Thyroid gland (tissue), 4 donors: ENCODE results near the gene P2RY2. TPM values are rescaled to one million over a fixed set of nuclear protein-coding genes. Genes with fewer than 3 reads are reported as not detected.

ENCODE experiments used
- DNase-seq, 2 donors: peaks; one replicate each; pipeline ENCODE4 v3.0.0-alpha.2; 2019
- H3K27ac ChIP-seq, 3 donors: fragments of 200-600 bp; sonication (generic); 1 replicate in 2 of 3; 2 replicates in 1 of 3; pipeline ENCODE4 v1.5.1; 2016 to 2019; ENCODE audit warnings: mild to moderate bottlenecking in 1 of 3, moderate library complexity in 1 of 3
- H3K27me3 ChIP-seq: fragments of 200-600 bp; sonication (generic); one replicate; pipeline ENCODE4 v1.5.1; 2019
- H3K36me3 ChIP-seq, 2 donors: fragments of 200-600 bp; sonication (generic); one replicate each; pipeline ENCODE4 v1.5.1; 2016 to 2019
- H3K4me1 ChIP-seq, 2 donors: fragments of 200-600 bp; sonication (generic); one replicate each; pipeline ENCODE4 v1.5.1; 2017 to 2019
- H3K4me3 ChIP-seq, 3 donors: fragments of 200-600 bp; sonication (generic); replicated peaks in 1 of 3; 1 replicate in 2 of 3; 2 replicates in 1 of 3; pipeline ENCODE4 v1.5.1; 2016; ENCODE audit warnings: mild to moderate bottlenecking in 1 of 3
- H3K9me3 ChIP-seq: fragments of 200-600 bp; sonication (generic); one replicate; pipeline ENCODE4 v1.5.1; 2017
- CTCF ChIP-seq, 6 experiments: fragments of 200-600 bp in 3 of 6; fragments of 450-650 bp in 3 of 6; sonication (generic) in 3 of 6; IDR thresholded peaks; one replicate each; pipeline ENCODE4 v1.5.1; 2016 to 2019; ENCODE audit warnings: antibody characterized with exemption in 6 of 6, mild to moderate bottlenecking in 2 of 6, inconsistent platforms in 1 of 6, moderate library complexity in 1 of 6
- POLR2A ChIP-seq, 2 donors: fragments of 450-650 bp; IDR thresholded peaks; one replicate each; pipeline ENCODE4 v1.6.1; 2017; ENCODE audit warnings: antibody characterized with exemption in 2 of 2, mild to moderate bottlenecking in 2 of 2, moderate library complexity in 1 of 2
- WGBS, 2 donors: methylation state at CpG; one replicate each; pipeline ENCODE4 v1.1.5; 2017; 5-methylcytosine and 5-hydroxymethylcytosine counted together
- intact Hi-C: fragments of 100-400 bp; cut with DNase I; formaldehyde crosslinking; loops from one replicate; pipeline ENCODE4 v1.15.1; 2023
- total RNA-seq, 4 donors: library from RNA; depleted of rRNA; stranded (reverse); fragments of >200 nt; gene quantifications; one replicate each; pipeline ENCODE4 v1.2.3, GENCODE V29; 2016

P2RY2 gene
- total RNA-seq, 4 donors from 2014 or later = 29.3 to 38.1 (median 37.7) TPM

GRCh38 chr11:73198677-73199076, 19.4 kb upstream of the P2RY2 start:
- H3K27ac ChIP-seq = peak overlapping the region; percentile 92 to 97 (median 93)
- H3K4me1 ChIP-seq = peaks cover 86% of the 10 kb centered on the region in 2 donors
- 60 to 63% methylated on average over 3 of the region's 3 CpGs for WGBS, 2 donors
- H3K4me3 ChIP-seq = no peak overlapping the region
- H3K27me3 ChIP-seq = no peaks in the 10 kb centered on the region
- no peaks in the 10 kb centered on the region for H3K36me3 ChIP-seq
- intact Hi-C loops = no loop called here
- TF ChIP-seq CTCF (IDR thresholded peaks at IDR 0.05) (no peak), POLR2A (IDR thresholded peaks at IDR 0.05) (no peak)
- DNase-seq = peak; percentile 52 to 58
- no peaks in the 10 kb centered on the region for H3K9me3 ChIP-seq

GRCh38 chr11:73199446-73199845, 18.6 kb upstream of the P2RY2 start:
- Histone ChIP-seq H3K27ac (peak overlapping the region; percentile 92 to 97 (median 93)), H3K4me1 (peaks cover 79 to 80% of the 10 kb centered on the region in 2 donors), H3K27me3 (no peaks in the 10 kb centered on the region), H3K9me3 (no peaks in the 10 kb centered on the region), H3K36me3 (no peaks in the 10 kb centered on the region), H3K4me3 (no peak overlapping the region)
- TF ChIP-seq CTCF (IDR thresholded peaks at IDR 0.05) = no peak
- TF ChIP-seq POLR2A (IDR thresholded peaks at IDR 0.05) = no peak
- no peak for DNase-seq
- WGBS, 2 donors = 74 to 81% methylated on average over 4 of the region's 4 CpGs
- intact Hi-C loops = no loop called here

GRCh38 chr11:73200256-73200655, 17.8 kb upstream of the P2RY2 start:
- Histone ChIP-seq H3K4me1 (peaks cover 71 to 72% of the 10 kb centered on the region in 2 donors), H3K36me3 (no peaks in the 10 kb centered on the region), H3K9me3 (no peaks in the 10 kb centered on the region), H3K27ac (peak overlapping the region; percentile 92 to 97 (median 93)), H3K27me3 (no peaks in the 10 kb centered on the region), H3K4me3 (no peak overlapping the region)
- intact Hi-C loops = no loop called here
- no peak for TF ChIP-seq CTCF (IDR thresholded peaks at IDR 0.05)
- TF ChIP-seq POLR2A (IDR thresholded peaks at IDR 0.05) = peak in 1 of 2 donors; percentile 28
- DNase-seq = peak; percentile 62 to 66

GRCh38 chr11:73201249-73201648, 16.8 kb upstream of the P2RY2 start:
- H3K4me1 ChIP-seq = peaks cover 61 to 62% of the 10 kb centered on the region in 2 donors
- no peak overlapping the region for H3K4me3 ChIP-seq
- H3K27ac ChIP-seq = peak overlapping the region; percentile 93 to 97 (median 96)
- TF ChIP-seq CTCF (IDR thresholded peaks at IDR 0.05) = no peak
- TF ChIP-seq POLR2A (IDR thresholded peaks at IDR 0.05) = peak in 1 of 2 donors; percentile 47
- no peaks in the 10 kb centered on the region for H3K9me3 ChIP-seq
- WGBS, 2 donors = 36 to 41% methylated on average over 5 to 6 of the region's 6 CpGs
- intact Hi-C loops = no loop called here
- no peaks in the 10 kb centered on the region for H3K27me3 ChIP-seq
- peak; percentile 92 to 95 for DNase-seq
- H3K36me3 ChIP-seq = no peaks in the 10 kb centered on the region

GRCh38 chr11:73201888-73202780, 15.9 kb upstream of the P2RY2 start:
- 70 to 85% methylated on average over 7 to 8 of the region's 8 CpGs for WGBS, 2 donors
- peaks cover 56 to 58% of the 10 kb centered on the region in 2 donors for H3K4me1 ChIP-seq
- intact Hi-C loops = no loop called here
- H3K27ac ChIP-seq = peak overlapping the region; percentile 93 to 97 (median 96)
- no peaks in the 10 kb centered on the region for H3K27me3 ChIP-seq
- H3K9me3 ChIP-seq = no peaks in the 10 kb centered on the region
- no peak overlapping the region for H3K4me3 ChIP-seq
- peak in 1 of 2 donors; percentile 15 for DNase-seq
- TF ChIP-seq POLR2A (IDR thresholded peaks at IDR 0.05) = no peak
- no peak for TF ChIP-seq CTCF (IDR thresholded peaks at IDR 0.05)
- no peaks in the 10 kb centered on the region for H3K36me3 ChIP-seq
